GM23338 (cell line): ENCODE data around the gene HNRNPM. TPM values are rescaled to one million over a fixed set of nuclear protein-coding genes. Genes with fewer than 3 reads are reported as not detected.

Experiments
- ATAC-seq: fragments of 200-7000 bp; cut with Tn5 transposase; 3 replicates; pipeline ENCODE4 v1.9.1; 2020
- DNase-seq: peaks from one replicate; pipeline ENCODE4 v3.0.0-alpha.2; 2015; ENCODE audit warnings: low spot score
- H2AFZ ChIP-seq: fragments of 200-600 bp; sonication (generic); 2 replicates; pipeline ENCODE4 v1.8.0; 2016; ENCODE audit warnings: antibody characterized with exemption, mild to moderate bottlenecking, moderate library complexity
- H3F3A ChIP-seq: fragments of 200-600 bp; sonication (generic); replicated peaks from 2 replicates; pipeline ENCODE4 v1.8.0; 2017; ENCODE audit warnings: antibody characterized with exemption, mixed run types, low read depth
- H3K27ac ChIP-seq: fragments of 200-600 bp; sonication (generic); 2 replicates; pipeline ENCODE4 v1.6.1; 2016; ENCODE audit warnings: low read depth
- H3K27me3 ChIP-seq: fragments of 200-600 bp; sonication (generic); 2 replicates; pipeline ENCODE4 v1.8.0; 2016; ENCODE audit warnings: mild to moderate bottlenecking, mixed run types, moderate library complexity; ENCODE audit not compliant: insufficient read depth
- H3K36me3 ChIP-seq: fragments of 200-600 bp; sonication (generic); 2 replicates; pipeline ENCODE4 v1.8.0; 2016; ENCODE audit warnings: mild to moderate bottlenecking; ENCODE audit not compliant: insufficient read depth
- H3K4me1 ChIP-seq: fragments of 200-600 bp; sonication (generic); 2 replicates; pipeline ENCODE4 v1.8.0; 2016; ENCODE audit warnings: mild to moderate bottlenecking, moderate library complexity; ENCODE audit not compliant: insufficient read depth
- H3K4me2 ChIP-seq: fragments of 200-600 bp; sonication (generic); 2 replicates; pipeline ENCODE4 v1.7.1; 2017; ENCODE audit warnings: mixed run types
- H3K4me3 ChIP-seq: fragments of 200-600 bp; sonication (generic); 2 replicates; pipeline ENCODE4 v1.6.1; 2016; ENCODE audit warnings: mixed run types
- H3K79me2 ChIP-seq: fragments of 200-600 bp; sonication (generic); replicated peaks from 2 replicates; pipeline ENCODE4 v1.8.0; 2017; ENCODE audit warnings: mild to moderate bottlenecking; ENCODE audit not compliant: insufficient read depth
- H3K9me2 ChIP-seq: fragments of 200-600 bp; sonication (generic); 2 replicates; pipeline ENCODE4 v1.8.0; 2017; ENCODE audit not compliant: insufficient read depth
- H4K20me1 ChIP-seq: fragments of 200-600 bp; sonication (generic); replicated peaks from 2 replicates; pipeline ENCODE4 v1.8.0; 2017; ENCODE audit warnings: mild to moderate bottlenecking; ENCODE audit not compliant: insufficient read depth
- H3K27ac Mint-ChIP-seq: 2 replicates; pipeline ENCODE4 v1.8.0; 2020; ENCODE audit warnings: inconsistent platforms, mild to moderate bottlenecking, moderate library complexity, mixed read lengths
- H3K27me3 Mint-ChIP-seq: 3 replicates; pipeline ENCODE4 v1.8.0; 2022; ENCODE audit warnings: low read depth, mild to moderate bottlenecking, moderate library complexity, mixed read lengths, inconsistent platforms; ENCODE audit not compliant: insufficient read depth, poor library complexity
- H3K36me3 Mint-ChIP-seq: 3 replicates; pipeline ENCODE4 v1.8.0; 2021; ENCODE audit warnings: low read depth, mild to moderate bottlenecking, inconsistent platforms, moderate library complexity, mixed read lengths
- H3K4me1 Mint-ChIP-seq: 3 replicates; pipeline ENCODE4 v1.8.0; 2020; ENCODE audit warnings: mild to moderate bottlenecking, inconsistent platforms, mixed read lengths
- H3K4me3 Mint-ChIP-seq: 3 replicates; pipeline ENCODE4 v1.8.0; 2021; ENCODE audit warnings: moderate library complexity, mild to moderate bottlenecking, inconsistent platforms, mixed read lengths
- H3K9me3 Mint-ChIP-seq: 3 replicates; pipeline ENCODE4 v1.8.0; 2020; ENCODE audit warnings: moderate library complexity, mild to moderate bottlenecking, inconsistent platforms, mixed read lengths
- CREB1 ChIP-seq: fragments of 250-450 bp; sonication (Bioruptor Pico); IDR thresholded peaks from 2 replicates; pipeline ENCODE4 v1.5.0; 2020; ENCODE audit warnings: low read depth, mild to moderate bottlenecking, moderate library complexity
- CTCF ChIP-seq, 2 experiments: fragments of 200-600 bp in 1 of 2; sonication (generic) in 1 of 2; conservative IDR thresholded peaks; 2 replicates each; pipeline versions ENCODE4 v1.5.1 to v1.6.1; 2016 to 2017; ENCODE audit warnings: antibody characterized with exemption in 2 of 2, low read depth in 2 of 2, mild to moderate bottlenecking in 2 of 2, moderate library complexity in 1 of 2
- ETS1 ChIP-seq: IDR thresholded peaks from 2 replicates; pipeline ENCODE4 v1.6.1; 2016; ENCODE audit warnings: antibody characterized with exemption
- EZH2 ChIP-seq: fragments of 200-600 bp; sonication (generic); IDR thresholded peaks from one replicate; pipeline ENCODE4 v1.8.0; 2017; ENCODE audit warnings: antibody characterized with exemption, mild to moderate bottlenecking, low read depth; ENCODE audit not compliant: unreplicated experiment
- JUNB ChIP-seq: IDR thresholded peaks from one replicate; pipeline ENCODE4 v1.6.1; 2016; ENCODE audit warnings: antibody characterized with exemption; ENCODE audit not compliant: unreplicated experiment
- NANOG ChIP-seq: IDR thresholded peaks from 2 replicates; pipeline ENCODE4 v1.6.1; 2016; ENCODE audit warnings: antibody characterized with exemption, borderline replicate concordance
- POLR2AphosphoS5 ChIP-seq: IDR thresholded peaks from 2 replicates; pipeline ENCODE4 v1.6.1; 2016; ENCODE audit warnings: antibody characterized with exemption, low read depth
- ZNF331 ChIP-seq: fragments of 250-450 bp; sonication (Bioruptor Pico); IDR thresholded peaks from 2 replicates; pipeline ENCODE4 v1.5.0; 2020; ENCODE audit warnings: low read depth, mild to moderate bottlenecking, moderate library complexity
- polyA plus RNA-seq: library from polyadenylated mRNA; unstranded; fragments of >200 nt; fragmentation: Nextera tagmentation; extraction: Ambion mirVana; gene quantifications from 2 replicates; pipeline ENCODE4 v1.2.1, GENCODE V29; 2016
- total RNA-seq: library from RNA; depleted of rRNA; stranded (reverse); fragments of >200 nt; shearing (Covaris generic); gene quantifications from 2 replicates; pipeline ENCODE4 v1.2.3, GENCODE V29; 2014

Gene HNRNPM
- total and polyA plus RNA-seq, 2 experiments from 2014 or later: 291 to 389 TPM

DNA sequence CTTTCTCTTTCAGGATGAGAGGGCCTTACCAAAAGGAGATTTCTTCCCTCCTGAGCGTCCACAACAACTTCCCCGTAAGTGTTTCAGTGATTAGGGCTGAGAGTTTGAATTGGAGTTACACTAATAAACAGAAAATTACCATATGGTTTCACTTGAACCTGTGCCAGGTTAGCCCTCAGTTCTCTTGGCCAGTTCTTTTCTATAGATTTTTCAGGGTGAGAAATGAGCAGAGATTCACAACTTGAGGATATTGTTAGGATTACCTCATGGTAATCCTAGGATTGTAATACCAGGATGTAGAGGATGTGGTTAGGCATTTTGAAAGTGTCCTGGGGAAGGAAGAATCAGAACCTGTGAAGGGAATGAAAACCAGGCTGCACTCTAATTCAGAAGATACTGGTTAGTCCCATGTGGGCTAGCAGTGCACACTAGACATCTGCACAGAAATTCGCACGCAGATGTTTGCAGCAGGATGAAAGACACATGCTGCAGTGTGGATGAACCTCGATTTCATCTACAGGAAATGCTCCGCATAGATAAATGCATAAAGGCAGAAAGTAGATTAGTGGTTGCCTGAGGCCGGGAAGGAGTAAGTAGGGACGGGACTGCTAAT, 24.1 kb downstream of the HNRNPM start:
- Histone ChIP-seq H4K20me1 (peaks cover 75% of the 10 kb centered on the region), H3K27me3 (no peaks in the 10 kb centered on the region), H3K4me3 (no peak overlapping the region), H3K4me2 (no peak overlapping the region), H3K9me2 (no peaks in the 10 kb centered on the region), H3K4me1 (no peaks in the 10 kb centered on the region), H2AFZ (no peak overlapping the region), H3K27ac (peak overlapping the region; percentile 39; the same call in 1 of the 2 replicates), H3K79me2 (peaks cover 100% of the 10 kb centered on the region), H3F3A (peaks cover 79% of the 10 kb centered on the region), H3K36me3 (peaks cover 95% of the 10 kb centered on the region)
- H3K27me3 Mint-ChIP-seq: peaks cover 17% of the 10 kb centered on the region
- H3K4me3 Mint-ChIP-seq: no peak overlapping the region
- H3K36me3 Mint-ChIP-seq: peaks cover 99% of the 10 kb centered on the region
- H3K4me1 Mint-ChIP-seq: no peaks in the 10 kb centered on the region
- no peaks in the 10 kb centered on the region; the same call in 2 of the 3 replicates for H3K9me3 Mint-ChIP-seq
- ATAC-seq: no peak
- peak overlapping the region; percentile 65 for H3K27ac Mint-ChIP-seq
- DNase-seq: no peak
- no peak for TF ChIP-seq ETS1
- no peak for TF ChIP-seq ZNF331
- no peak for TF ChIP-seq NANOG

- Histone ChIP-seq H3K4me1 (no peaks in the 10 kb centered on the region), H3K27ac (peak overlapping the region; percentile 74; the same call in 1 of the 2 replicates), H4K20me1 (peaks cover 80% of the 10 kb centered on the region), H3F3A (peaks cover 80% of the 10 kb centered on the region), H3K4me2 (no peak overlapping the region), H3K4me3 (no peak overlapping the region), H3K9me2 (no peaks in the 10 kb centered on the region), H3K27me3 (no peaks in the 10 kb centered on the region), H2AFZ (no peak overlapping the region), H3K36me3 (peaks cover 95% of the 10 kb centered on the region), H3K79me2 (peaks cover 100% of the 10 kb centered on the region)
- peaks cover 99% of the 10 kb centered on the region for H3K36me3 Mint-ChIP-seq
- peaks cover 17% of the 10 kb centered on the region for H3K27me3 Mint-ChIP-seq
- H3K4me3 Mint-ChIP-seq: no peak overlapping the region; the same call in 2 of the 3 replicates
- DNase-seq (no peak), ATAC-seq (no peak)
- no peaks in the 10 kb centered on the region; the same call in 2 of the 3 replicates for H3K9me3 Mint-ChIP-seq
- TF ChIP-seq CREB1 (CRISPR knock-in tag) (no peak), POLR2AphosphoS5 (peak; percentile 0; the same call in 1 of the 2 replicates)
- H3K4me1 Mint-ChIP-seq: no peaks in the 10 kb centered on the region
- peak overlapping the region; percentile 65; the same call in 1 of the 2 replicates for H3K27ac Mint-ChIP-seq
Measured at GRCh38 chr19:8469613-8470368, 25.0 kb downstream of the HNRNPM start.

DNA sequence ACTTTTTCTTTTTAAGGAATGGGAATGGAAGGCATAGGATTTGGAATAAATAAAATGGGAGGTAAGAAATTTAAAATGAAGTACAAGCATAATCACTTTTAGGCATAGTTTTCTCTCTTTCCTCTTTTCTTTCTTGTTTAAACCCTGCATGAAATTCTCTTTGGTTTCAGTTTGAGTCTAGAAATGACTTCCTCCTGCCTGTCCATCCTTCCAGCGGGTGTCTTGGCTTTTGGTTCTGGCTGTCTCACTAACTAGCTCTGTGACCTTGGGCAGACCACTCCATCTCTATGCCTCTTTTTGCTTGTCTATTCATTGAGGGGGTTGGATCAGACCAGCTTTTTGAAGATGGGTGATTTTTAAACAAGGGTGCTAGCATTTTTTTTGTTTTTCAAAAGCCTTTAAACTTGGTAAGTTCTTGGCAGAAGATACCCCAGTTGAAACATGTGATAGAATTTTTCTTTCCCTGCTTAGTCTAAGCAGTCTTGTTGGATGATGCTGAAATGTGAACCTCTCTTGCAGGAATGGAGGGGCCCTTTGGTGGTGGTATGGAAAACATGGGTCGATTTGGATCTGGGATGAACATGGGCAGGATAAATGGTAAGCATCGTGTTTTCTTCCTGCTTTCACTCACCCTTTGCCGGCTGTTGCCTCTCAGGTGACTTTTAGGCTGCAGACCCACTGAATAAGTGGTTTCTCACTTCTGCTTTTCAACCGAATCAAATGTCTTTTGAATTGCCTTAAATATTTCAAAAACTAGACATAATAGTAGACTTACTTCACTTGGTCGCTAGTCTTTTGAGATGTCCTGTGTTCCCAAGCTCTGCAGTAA, 29.1 kb downstream of the HNRNPM start:
- Mint-ChIP-seq H3K4me1 (peaks cover 5% of the 10 kb centered on the region; the same call in 2 of the 3 replicates), H3K27ac (no peak overlapping the region), H3K27me3 (peaks cover 15% of the 10 kb centered on the region), H3K36me3 (peaks cover 98% of the 10 kb centered on the region), H3K4me3 (no peak overlapping the region), H3K9me3 (no peaks in the 10 kb centered on the region; the same call in 2 of the 3 replicates)
- Histone ChIP-seq H3K27me3 (no peaks in the 10 kb centered on the region), H3K9me2 (no peaks in the 10 kb centered on the region), H3K79me2 (peaks cover 100% of the 10 kb centered on the region), H3K27ac (peak overlapping the region; percentile 59), H3K4me3 (no peak overlapping the region), H3F3A (peaks cover 74% of the 10 kb centered on the region), H2AFZ (no peak overlapping the region), H3K4me2 (no peak overlapping the region), H3K36me3 (peaks cover 90% of the 10 kb centered on the region), H3K4me1 (no peaks in the 10 kb centered on the region), H4K20me1 (peaks cover 87% of the 10 kb centered on the region)
- DNase-seq: no peak
- ATAC-seq: no peak
- TF ChIP-seq EZH2 (no peak), ETS1 (no peak), JUNB (no peak), NANOG (no peak), CTCF (conservative IDR thresholded peaks at IDR 0.05; ENCODE audit: low read depth in 2 of 2) (no peak)
